ENCODE results near the gene ABCA2. TPM values are rescaled to one million over a fixed set of nuclear protein-coding genes. Genes with fewer than 3 reads are reported as not detected.

ABCA2 gene
- total RNA-seq, 1 donor = 20.3 TPM

GRCh38 chr9:136970361-136970760 is 57.7 kb downstream of the ABCA2 start:
- Histone ChIP-seq H2AFZ (ENCODE audit: low read length) (no peak overlapping the region), H3K36me3 (ENCODE audit: insufficient read depth, low read length) (no peaks in the 10 kb centered on the region), H3K27ac (ENCODE audit: low read depth, low read length) (no peak overlapping the region), H3K9me3 (ENCODE audit: low read depth, low read length) (no peaks in the 10 kb centered on the region), H3K79me2 (ENCODE audit: insufficient read depth, low read length) (no peaks in the 10 kb centered on the region), H4K20me1 (ENCODE audit: insufficient read depth, low read length) (no peaks in the 10 kb centered on the region), H3K4me1 (ENCODE audit: insufficient read depth, low read length) (no peaks in the 10 kb centered on the region), H3K4me3 (ENCODE audit: insufficient read depth, low read length) (no peak overlapping the region), H3K4me2 (ENCODE audit: insufficient read depth, low read length) (no peak overlapping the region), H3K27me3 (ENCODE audit: insufficient read depth, low read length) (peaks cover 2% of the 10 kb centered on the region)
- TF ChIP-seq CTCF (IDR thresholded peaks at IDR 0.05; ENCODE audit: extremely low read depth, low read depth, low read length) = no peak
- DNase-seq (ENCODE audit: insufficient read length, low spot score, missing footprints) = no peak

DNA sequence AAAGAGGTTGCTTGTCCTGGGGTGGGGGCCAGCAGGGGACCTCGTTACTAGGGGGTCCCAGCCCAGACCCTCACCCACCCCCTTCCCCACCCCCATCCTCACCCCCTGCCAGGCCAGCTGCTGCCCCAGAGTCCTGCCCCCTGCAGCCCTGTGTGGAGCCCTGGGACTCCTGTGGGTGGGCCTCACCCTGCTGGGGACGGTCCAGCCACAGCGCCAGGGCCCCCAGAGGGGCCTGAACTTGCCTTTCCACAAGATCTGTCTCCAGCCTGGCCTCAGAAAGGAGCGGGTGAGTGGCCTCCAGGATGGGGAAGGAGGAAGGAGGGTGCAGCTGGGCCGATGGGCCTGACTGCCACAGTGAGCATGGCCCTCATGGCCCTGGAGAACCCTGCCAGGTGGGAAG is 58.3 kb downstream of the ABCA2 start:
- no peak for TF ChIP-seq CTCF (IDR thresholded peaks at IDR 0.05; ENCODE audit: extremely low read depth, low read depth, low read length)
- H2AFZ ChIP-seq (ENCODE audit: low read length) = no peak overlapping the region
- H3K4me1 ChIP-seq (ENCODE audit: insufficient read depth, low read length) = no peaks in the 10 kb centered on the region
- H3K27me3 ChIP-seq (ENCODE audit: insufficient read depth, low read length) = peaks cover 2% of the 10 kb centered on the region
- no peak overlapping the region for H3K4me2 ChIP-seq (ENCODE audit: insufficient read depth, low read length)
- H3K9me3 ChIP-seq (ENCODE audit: low read depth, low read length) = no peaks in the 10 kb centered on the region
- H3K4me3 ChIP-seq (ENCODE audit: insufficient read depth, low read length) = no peak overlapping the region
- no peak overlapping the region for H3K27ac ChIP-seq (ENCODE audit: low read depth, low read length)
- no peak for DNase-seq (ENCODE audit: insufficient read length, low spot score, missing footprints)
- H3K36me3 ChIP-seq (ENCODE audit: insufficient read depth, low read length) = no peaks in the 10 kb centered on the region
- H3K79me2 ChIP-seq (ENCODE audit: insufficient read depth, low read length) = no peaks in the 10 kb centered on the region
- no peaks in the 10 kb centered on the region for H4K20me1 ChIP-seq (ENCODE audit: insufficient read depth, low read length)

GRCh38 chr9:136969150-136969549 is 58.9 kb downstream of the ABCA2 start:
- H3K4me1 ChIP-seq (ENCODE audit: insufficient read depth, low read length) = no peaks in the 10 kb centered on the region
- no peak overlapping the region for H3K4me3 ChIP-seq (ENCODE audit: insufficient read depth, low read length)
- H3K36me3 ChIP-seq (ENCODE audit: insufficient read depth, low read length) = no peaks in the 10 kb centered on the region
- no peaks in the 10 kb centered on the region for H3K79me2 ChIP-seq (ENCODE audit: insufficient read depth, low read length)
- H2AFZ ChIP-seq (ENCODE audit: low read length) = no peak overlapping the region
- H3K27me3 ChIP-seq (ENCODE audit: insufficient read depth, low read length) = peaks cover 2% of the 10 kb centered on the region
- DNase-seq (ENCODE audit: insufficient read length, low spot score, missing footprints) = no peak
- no peak overlapping the region for H3K27ac ChIP-seq (ENCODE audit: low read depth, low read length)
- no peak for TF ChIP-seq CTCF (IDR thresholded peaks at IDR 0.05; ENCODE audit: extremely low read depth, low read depth, low read length)
- H4K20me1 ChIP-seq (ENCODE audit: insufficient read depth, low read length) = no peaks in the 10 kb centered on the region
- H3K4me2 ChIP-seq (ENCODE audit: insufficient read depth, low read length) = no peak overlapping the region
- no peaks in the 10 kb centered on the region for H3K9me3 ChIP-seq (ENCODE audit: low read depth, low read length)

GRCh38 chr9:136968333-136969127 is 59.5 kb downstream of the ABCA2 start:
- Histone ChIP-seq H3K4me2 (ENCODE audit: insufficient read depth, low read length) (no peak overlapping the region), H3K4me3 (ENCODE audit: insufficient read depth, low read length) (no peak overlapping the region), H2AFZ (ENCODE audit: low read length) (no peak overlapping the region), H3K9me3 (ENCODE audit: low read depth, low read length) (no peaks in the 10 kb centered on the region), H3K4me1 (ENCODE audit: insufficient read depth, low read length) (no peaks in the 10 kb centered on the region), H3K79me2 (ENCODE audit: insufficient read depth, low read length) (no peaks in the 10 kb centered on the region), H3K27me3 (ENCODE audit: insufficient read depth, low read length) (peaks cover 2% of the 10 kb centered on the region), H3K27ac (ENCODE audit: low read depth, low read length) (no peak overlapping the region), H4K20me1 (ENCODE audit: insufficient read depth, low read length) (no peaks in the 10 kb centered on the region), H3K36me3 (ENCODE audit: insufficient read depth, low read length) (no peaks in the 10 kb centered on the region)
- DNase-seq (ENCODE audit: insufficient read length, low spot score, missing footprints) = no peak
- TF ChIP-seq CTCF (IDR thresholded peaks at IDR 0.05; ENCODE audit: extremely low read depth, low read depth, low read length) = no peak
